Effector CD4-positive, alpha-beta T cell (primary cell): ENCODE data around the gene MBD3L5.
"Not testable (repeated sequence)": the region's sequence is repeated elsewhere in the genome, so short reads cannot be mapped to it uniquely, and the experiment has no call there.

ENCODE experiments used
- DNase-seq: peaks from one replicate; pipeline ENCODE4 v3.0.0-alpha.2; 2020

Gene MBD3L5

DNA sequence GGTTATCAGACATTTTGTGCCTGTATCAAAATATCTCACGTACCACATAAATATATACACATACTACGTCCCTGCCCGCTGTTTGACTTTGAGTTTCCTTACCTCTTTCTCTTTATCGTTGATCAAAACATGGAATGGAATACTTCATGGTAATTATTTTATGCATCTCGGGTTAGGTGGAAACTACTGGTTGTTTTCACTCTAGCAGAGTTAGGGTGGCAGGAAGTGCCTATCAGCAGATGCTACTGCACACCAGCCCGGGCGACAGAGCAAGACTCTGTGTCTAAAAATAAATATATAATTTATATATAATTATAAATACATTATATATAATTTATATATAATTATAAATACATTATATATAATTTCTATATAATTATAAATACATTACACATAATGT is 22.5 kb downstream of the MBD3L5 start:
- not testable (repeated sequence) for DNase-seq

DNA sequence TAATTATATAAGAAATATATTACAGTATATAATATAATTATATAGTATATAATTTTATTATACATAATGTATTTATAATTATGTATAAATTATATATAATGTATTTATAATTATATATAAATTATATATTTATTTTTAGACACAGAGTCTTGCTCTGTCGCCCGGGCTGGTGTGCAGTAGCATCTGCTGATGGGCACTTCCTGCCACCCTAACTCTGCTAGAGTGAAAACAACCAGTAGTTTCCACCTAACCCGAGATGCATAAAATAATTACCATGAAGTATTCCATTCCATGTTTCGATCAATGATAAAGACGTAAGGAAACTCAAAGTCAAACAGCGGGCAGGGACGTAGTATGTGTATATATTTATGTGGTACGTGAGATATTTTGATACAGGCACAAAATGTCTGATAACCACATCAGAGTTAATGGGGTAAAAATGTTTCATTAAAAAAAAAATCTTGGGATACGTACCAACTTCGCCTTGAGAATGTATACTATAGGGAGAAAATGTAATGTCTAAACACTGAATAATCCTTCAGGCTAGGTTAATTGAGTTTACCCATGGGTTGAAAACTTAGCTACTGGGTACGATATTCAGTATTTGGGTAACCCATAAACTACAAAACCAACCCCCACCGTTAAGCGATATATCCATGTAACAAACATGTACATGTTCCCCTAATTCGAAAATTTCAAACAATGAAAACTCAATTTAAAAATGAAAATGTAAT is 24.4 kb downstream of the MBD3L5 start:
- not testable (repeated sequence) for DNase-seq

DNA sequence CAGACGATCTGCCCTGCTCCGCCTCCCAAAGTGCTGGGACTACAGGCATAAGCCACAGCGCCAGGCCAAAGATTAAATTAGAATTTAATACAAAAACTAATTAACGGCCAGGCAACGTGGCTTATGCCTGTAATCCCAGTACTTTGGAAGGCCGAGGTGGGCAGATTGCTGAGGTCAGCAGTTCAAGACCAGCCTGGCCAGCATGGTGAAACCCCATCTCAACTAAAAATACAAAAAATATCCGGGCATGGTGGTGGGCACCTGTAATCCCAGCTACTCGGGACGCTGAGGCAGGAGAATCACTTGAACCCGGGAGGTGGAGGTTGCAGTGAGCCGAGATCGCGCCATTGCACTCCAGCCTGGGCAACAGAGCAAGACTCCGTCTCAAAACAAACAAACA is 25.3 kb downstream of the MBD3L5 start:
- DNase-seq, result not testable (repeated sequence)

DNA sequence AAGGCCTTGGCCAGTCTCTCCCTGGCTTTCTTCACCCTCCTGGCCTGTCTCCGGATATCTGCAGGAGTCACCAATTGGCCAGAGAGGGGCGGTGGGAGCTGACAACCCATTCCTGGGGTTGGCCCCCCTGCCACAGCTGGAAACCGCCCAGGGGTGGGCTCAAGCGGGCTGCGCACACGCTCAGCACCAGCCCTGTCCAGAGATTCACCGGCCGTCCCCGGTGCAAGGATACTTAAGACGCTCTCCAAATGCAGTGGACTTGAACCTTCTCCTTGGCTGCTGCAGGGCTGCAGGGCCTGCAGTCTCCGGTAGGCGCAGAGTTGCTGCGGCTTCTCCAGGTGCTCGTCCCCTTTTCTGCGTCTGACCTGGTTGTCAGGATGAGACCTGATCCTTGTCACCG is 26.0 kb downstream of the MBD3L5 start:
- DNase-seq, result not testable (repeated sequence)

DNA sequence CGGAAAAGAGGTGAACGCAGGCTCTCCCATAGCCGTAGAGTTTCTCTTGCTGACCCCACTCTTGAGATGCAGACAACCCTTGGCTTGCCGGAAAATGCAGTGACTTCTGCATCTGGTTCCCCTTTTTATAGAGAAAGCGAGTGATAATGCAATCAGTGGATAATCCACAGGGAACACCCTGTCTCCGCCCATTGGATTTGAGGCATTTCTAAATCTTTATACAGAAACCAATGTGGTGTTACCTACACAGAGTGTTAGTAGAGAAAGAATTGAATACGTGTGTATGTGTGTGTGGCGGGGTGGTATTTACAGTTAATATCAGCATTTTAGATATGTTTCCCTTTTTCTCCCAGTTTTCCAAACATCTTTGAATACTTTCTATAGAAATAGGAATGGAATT is 28.2 kb downstream of the MBD3L5 start, which contains the start of gene MBD3L3:
MBD3L3 (minus strand) TSS at position 101 of the 400 bp plus-strand sequence; CDS start at position 30, 71 bp downstream.
- DNase-seq, result not testable (repeated sequence)

DNA sequence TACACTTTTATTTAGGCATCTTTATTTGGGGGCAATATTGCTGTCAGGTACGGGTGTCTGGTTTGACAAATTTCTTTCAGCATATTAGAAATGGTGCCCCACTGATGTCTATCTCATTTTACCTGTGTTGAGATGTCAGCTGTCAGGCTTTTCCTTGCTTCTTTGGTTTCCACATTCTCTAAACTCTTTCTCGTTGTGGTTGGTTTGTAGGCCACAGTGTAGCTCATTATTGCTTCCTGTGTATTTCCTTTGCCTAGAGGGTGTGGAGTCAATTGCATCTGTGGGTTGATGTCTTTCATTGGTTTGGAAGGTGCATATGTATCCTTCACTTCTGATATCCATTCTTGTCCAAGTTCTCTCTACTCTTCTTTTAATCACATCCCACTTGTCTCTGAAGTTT is 29.6 kb downstream of the MBD3L5 start:
- not testable (repeated sequence) for DNase-seq

DNA sequence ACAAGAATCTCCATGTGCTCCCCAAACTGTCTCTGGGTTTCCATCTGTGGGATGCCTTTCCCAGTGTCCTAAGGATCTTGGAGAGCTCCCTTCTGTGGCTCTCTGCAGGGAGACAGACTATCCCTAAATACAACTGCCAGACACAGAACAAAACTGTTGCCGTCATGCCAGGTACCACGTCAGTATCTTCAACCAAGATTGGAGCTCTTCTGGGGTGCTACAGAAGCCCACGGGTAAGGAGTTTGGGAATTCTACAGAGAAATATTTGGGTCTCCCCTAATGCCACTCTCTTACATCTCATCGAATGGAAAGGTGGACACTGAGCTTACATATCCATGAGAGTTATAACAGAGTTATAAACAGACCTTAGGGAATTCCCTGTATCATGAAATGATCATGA is 33.0 kb downstream of the MBD3L5 start:
- DNase-seq, result no peak

DNA sequence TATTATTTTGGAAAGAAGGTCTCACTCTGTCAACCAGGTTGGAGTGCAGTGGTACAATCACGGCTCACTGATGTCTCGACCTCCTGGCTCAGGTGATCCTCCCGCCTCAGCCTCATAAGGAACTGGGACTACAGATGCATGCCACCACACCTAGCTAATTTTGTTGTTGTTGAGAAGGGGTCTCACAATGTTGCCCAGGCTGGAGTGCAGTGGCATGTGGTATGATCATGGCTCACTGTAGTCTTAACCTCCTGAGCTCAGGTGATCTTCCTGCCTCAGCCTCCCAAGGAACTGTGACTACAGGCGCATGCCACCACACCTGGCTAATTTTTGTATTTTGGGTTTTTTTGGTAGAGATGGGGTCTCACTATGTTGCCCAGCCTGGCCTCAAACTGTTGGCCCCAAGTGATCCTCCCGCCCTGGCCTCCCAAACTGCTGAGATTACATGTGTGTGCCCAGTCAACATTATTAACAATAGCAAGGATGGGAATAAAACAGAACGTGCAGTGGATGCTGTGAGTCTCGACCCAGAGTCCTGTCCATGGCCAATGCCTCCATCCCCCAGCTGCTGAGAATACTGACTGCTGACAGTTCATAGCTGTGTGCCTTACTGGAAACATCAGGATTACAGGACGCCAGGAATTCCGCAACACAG is 33.5 kb downstream of the MBD3L5 start:
- no peak for DNase-seq

DNA sequence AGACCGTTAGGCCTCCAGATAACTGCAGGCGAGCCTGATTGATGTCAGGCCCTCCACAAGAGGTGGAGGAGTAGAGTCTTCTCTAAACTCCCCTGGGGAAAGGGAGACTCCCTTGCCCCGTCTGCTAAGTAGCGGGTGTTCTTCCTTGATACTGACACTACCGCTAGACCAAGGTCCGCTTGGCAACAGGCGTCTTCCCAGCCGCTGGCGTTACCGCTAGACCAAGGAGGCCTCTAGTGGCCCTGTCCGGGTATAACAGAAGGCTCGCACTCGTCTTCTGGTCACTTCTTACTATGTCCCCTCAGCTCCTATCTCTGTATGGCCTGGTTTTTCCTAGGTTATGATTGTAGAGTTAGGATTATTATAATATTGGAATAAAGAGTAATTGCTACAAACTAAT is 36.7 kb downstream of the MBD3L5 start:
- not testable (repeated sequence) for DNase-seq

DNA sequence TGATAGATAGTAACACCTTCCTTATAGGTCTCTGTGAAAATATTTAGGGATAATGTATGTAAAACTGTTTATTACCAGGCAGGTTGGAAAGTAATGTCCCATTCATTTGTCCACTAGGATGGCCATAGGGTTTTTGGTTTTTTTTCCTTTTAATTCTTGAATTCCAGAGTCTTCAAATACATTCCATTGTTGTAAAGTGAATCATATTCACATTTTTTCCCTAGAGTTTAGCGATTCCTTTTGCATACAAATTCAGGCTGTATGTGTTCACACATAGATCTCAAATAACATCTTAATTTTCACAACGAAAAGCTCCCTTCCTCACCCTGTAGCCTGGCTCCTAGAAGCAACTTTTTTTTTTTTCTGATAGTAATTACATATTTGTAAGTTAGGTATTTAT is 37.3 kb downstream of the MBD3L5 start:
- no peak for DNase-seq

DNA sequence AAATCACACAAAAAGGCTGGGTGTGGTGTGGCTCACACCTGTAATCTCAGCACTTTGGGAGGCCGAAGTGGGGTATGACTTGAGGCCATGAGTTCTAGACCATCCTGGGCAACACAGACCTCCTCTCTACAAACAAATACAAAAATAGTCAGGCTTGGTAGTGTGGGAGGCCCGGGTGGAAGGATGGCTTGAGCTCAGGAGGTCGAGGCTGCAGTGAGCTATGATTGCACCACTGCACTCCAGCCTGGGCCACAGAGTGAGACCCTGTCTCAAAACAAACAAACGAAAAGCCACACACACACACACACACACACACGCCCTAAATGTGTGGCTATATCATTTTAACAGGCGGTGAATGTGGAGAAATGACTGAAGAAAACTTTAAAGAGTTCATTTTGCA is 38.2 kb downstream of the MBD3L5 start:
- no peak for DNase-seq

DNA sequence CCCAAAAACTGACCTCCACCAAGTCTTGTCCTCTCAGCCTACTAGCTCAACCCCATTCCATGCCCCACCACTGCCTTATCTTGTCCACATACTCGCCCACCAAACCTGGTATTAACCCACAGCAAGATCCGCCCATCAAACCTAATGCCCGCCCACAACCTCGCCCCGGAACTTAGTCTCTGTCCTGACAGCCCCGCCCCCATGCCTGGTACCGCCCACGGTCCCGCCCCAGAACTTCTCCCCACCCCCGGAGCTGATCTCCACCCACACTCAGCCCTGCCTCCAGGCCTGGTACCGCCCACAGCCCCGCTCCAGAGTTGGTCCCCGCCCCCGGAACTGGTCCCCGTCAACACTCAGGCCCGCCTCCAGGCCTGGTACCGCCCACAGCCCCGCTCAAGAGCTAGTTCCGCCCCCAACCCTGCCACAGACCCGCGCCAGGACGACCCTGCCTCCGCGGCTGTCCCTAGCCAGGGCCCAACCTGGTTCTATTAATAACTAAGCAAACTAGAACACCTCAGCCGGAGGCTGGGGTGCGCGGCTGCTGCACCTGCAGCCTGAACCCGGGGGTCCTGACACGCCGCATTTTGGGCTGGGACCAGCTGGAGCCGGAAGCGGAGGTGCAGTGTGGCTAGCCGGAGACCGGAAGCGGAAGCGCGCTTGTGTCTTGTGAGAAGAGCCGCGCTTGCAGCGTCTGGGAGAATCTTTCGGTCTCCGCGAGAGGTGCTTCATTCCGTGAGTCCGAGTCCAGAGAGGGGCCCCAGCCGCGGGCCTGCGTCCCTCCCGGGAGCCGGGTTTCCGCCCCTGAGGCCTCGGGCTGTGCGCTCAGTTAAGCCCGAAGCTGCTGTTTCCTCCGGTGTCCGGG is 38.9 kb downstream of the MBD3L5 start, which contains the start of gene ZNF557:
ZNF557 (plus strand) TSS at position 662 of the 862 bp plus-strand sequence. CDS start 5,372 bp downstream, outside the sequence.
- peak; percentile 98 for DNase-seq

DNA sequence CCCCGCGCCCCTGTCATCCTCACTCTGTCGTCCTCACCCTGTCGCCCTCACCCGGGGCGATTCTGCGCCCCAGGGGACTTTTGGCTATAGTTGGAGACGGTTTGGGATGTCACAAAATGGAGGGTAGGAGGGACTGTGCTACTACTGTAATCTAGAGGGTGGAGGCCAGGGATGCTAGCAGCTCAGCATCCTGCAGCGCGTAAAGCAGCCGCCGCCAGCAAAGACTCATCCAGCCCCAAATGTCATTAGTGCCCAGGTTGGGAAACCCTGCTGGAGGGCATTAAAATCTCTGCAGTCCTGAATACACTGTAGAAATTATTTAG is 39.5 kb downstream of the MBD3L5 start:
- DNase-seq, result no peak

DNA sequence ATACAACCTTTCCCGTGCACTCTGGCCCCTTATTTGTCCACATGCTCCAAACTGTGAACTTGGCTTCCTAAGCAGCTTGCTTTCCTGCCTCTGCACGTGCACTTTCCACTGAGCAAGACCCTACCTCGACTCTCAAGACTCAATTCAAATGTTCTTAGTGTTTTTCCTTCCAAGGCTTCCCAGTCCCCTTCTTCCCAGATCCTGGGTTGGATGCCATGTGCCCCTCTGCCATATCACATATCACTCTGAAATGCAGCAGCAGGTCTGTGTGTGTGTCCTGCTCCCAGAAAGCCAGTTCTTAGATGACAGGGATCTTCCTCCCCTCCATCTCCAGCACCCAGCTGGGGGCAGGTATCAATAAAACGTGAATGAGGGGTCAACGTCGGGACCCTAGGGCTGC is 42.2 kb downstream of the MBD3L5 start:
- no peak for DNase-seq

DNA sequence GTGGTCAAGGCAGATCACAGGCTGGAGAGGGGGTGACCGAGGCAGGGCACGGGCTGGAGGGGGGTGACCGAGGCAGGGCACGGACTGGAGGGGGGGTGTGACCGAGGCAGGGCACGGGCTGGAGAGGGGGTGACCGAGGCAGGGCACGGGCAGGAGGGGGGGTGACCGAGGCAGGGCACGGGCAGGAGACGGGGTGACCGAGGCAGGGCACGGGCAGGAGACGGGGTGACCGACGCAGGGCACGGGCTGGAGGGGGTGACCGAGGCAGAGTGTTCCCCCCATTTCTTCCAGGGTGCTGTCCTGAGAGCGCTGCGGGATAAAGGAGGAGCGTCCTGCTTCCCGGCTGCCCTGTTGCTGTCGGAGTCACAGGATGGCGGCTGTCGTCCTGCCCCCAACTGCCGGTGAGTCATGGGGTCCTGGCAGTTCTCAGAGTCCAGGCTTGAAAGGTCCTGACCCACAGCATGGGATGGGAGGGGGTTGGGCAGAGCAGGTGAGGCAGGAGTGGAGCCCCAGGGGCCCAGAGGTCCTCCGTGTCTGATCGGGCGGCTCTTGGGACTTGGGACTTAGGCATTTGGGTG is 44.4 kb downstream of the MBD3L5 start:
- no peak for DNase-seq

DNA sequence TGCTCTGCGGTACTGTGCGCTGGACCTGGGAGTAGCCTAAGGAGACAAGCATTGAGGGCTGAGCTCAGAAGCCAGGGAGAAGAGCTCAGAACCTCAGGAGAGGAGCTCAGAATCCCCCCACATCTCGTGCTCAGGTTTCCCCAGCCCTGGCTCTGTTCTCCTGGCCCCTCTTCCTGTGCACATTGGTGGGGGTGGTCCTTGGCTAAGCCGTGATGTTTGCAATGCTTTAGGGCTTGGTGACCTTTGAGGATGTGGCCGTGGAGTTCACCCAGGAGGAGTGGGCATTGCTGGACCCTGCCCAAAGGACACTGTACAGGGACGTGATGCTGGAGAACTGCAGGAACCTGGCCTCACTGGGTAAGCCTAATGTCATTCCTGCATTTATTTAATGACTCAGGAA is 45.8 kb downstream of the MBD3L5 start:
- DNase-seq, result no peak

DNA sequence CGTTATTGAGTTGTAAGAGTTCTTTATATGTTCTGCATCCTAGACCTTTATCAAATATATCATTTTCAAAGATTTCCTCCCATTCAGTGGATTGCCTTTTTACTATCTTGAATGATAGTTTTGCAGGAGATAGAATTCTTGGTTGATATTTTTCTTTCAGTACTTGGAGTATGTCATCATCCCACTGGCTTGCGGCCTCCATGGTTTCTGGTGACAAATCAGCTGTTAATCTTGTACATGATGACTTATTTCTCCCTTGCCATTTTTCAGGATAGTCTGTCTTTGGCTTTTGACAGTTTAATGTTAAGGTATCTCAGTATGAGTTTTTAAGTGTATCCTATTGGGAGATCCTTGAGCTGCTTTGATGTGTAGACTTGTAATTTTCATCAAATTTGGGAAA is 47.6 kb downstream of the MBD3L5 start:
- DNase-seq, result no peak
